GM12878 (cell line): Measurements from ENCODE around the gene RCOR2. TPM values are rescaled to one million over a fixed set of nuclear protein-coding genes. Genes with fewer than 3 reads are reported as not detected.

Source experiments
- ATAC-seq: fragments of 200-7000 bp; cut with Tn5 transposase; 3 replicates; pipeline ENCODE4 v1.9.1; 2020; ENCODE audit warnings: mild to moderate bottlenecking, moderate library complexity
- BruUV-seq: library from RNA; stranded (reverse); fragments of 400-500 nt; replicated peaks from 2 replicates; lab custom pipeline; 2021; lab: Mats Ljungman, UMichigan
- CTCF ChIA-PET: fragments of 300-600 bp; sonication (Branson Sonifier 250); formaldehyde crosslinking; extraction: SDS; loops from one replicate; lab custom pipeline; 2021; ENCODE audit warnings: inconsistent platforms; lab: Yijun Ruan, JAX
- POLR2A ChIA-PET: fragments of 350-600 bp; formaldehyde crosslinking; extraction: SDS; loops from one replicate; lab custom pipeline; 2021; ENCODE audit warnings: inconsistent platforms; lab: Charles Lee
- RAD21 ChIA-PET: fragments of 300-600 bp; sonication (Branson Sonifier 250); formaldehyde crosslinking; loops from one replicate; lab custom pipeline; 2023; ENCODE audit warnings: antibody characterized with exemption; ENCODE audit not compliant: unreplicated experiment; lab: Charles Lee
- SMC1A ChIA-PET: fragments of 300-600 bp; sonication (Branson Sonifier 250); formaldehyde crosslinking; loops from one replicate; lab custom pipeline; 2023; ENCODE audit not compliant: unreplicated experiment, uncharacterized antibody; lab: Charles Lee
- DNase-seq: peaks from one replicate; pipeline ENCODE4 v3.0.0-alpha.2; 2011; ENCODE audit warnings: low read depth, low spot score
- FAIRE-seq: peaks from 3 replicates; lab custom pipeline; 2011; peaks lifted over from hg19 to GRCh38; lab: Jason Lieb, UNC
- H2AFZ ChIP-seq: 2 replicates; pipeline ENCODE4 v1.6.0; 2011; ENCODE audit warnings: low read depth, low read length, control low read depth; ENCODE audit not compliant: control insufficient read depth
- H3K27ac ChIP-seq: 2 replicates; pipeline ENCODE4 v1.5.1; 2011; ENCODE audit warnings: control low read depth; ENCODE audit not compliant: control insufficient read depth, insufficient read depth
- H3K27me3 ChIP-seq, 2 experiments: replicated peaks in 1 of 2; 2 replicates each; pipeline versions ENCODE4 v1.6.0 to v1.6.1; 2011; ENCODE audit warnings: low read length in 1 of 2; ENCODE audit not compliant: control insufficient read depth in 2 of 2, insufficient read depth in 2 of 2
- H3K36me3 ChIP-seq, 2 experiments: 2 replicates each; pipeline ENCODE4 v1.5.1; 2011; ENCODE audit warnings: low read length in 1 of 2; ENCODE audit not compliant: control insufficient read depth in 2 of 2, insufficient read depth in 2 of 2
- H3K4me1 ChIP-seq: 2 replicates; pipeline ENCODE4 v1.6.1; 2011; ENCODE audit warnings: mild to moderate bottlenecking, low read length, moderate library complexity, mixed read lengths; ENCODE audit not compliant: control insufficient read depth, insufficient read depth
- H3K4me2 ChIP-seq: 2 replicates; pipeline ENCODE4 v1.6.0; 2011; ENCODE audit warnings: control low read depth; ENCODE audit not compliant: control insufficient read depth, insufficient read depth
- H3K4me3 ChIP-seq: fragments of 200-600 bp; sonication (generic); 2 replicates; pipeline ENCODE4 v1.5.1; 2016
- H3K79me2 ChIP-seq: 2 replicates; pipeline ENCODE4 v1.6.0; 2011; ENCODE audit warnings: low read length; ENCODE audit not compliant: control insufficient read depth, insufficient read depth
- H3K9ac ChIP-seq: 2 replicates; pipeline ENCODE4 v1.8.0; 2011; ENCODE audit warnings: low read length, control low read depth, mixed read lengths; ENCODE audit not compliant: control insufficient read depth, insufficient read depth
- H3K9me3 ChIP-seq: replicated peaks from 3 replicates; pipeline ENCODE4 v1.5.1; 2011; ENCODE audit warnings: mild to moderate bottlenecking, low read length; ENCODE audit not compliant: control insufficient read depth, insufficient read depth
- H4K20me1 ChIP-seq: 2 replicates; pipeline ENCODE4 v1.6.0; 2011; ENCODE audit not compliant: control insufficient read depth, insufficient read depth
- BMI1 ChIP-seq: fragments of 450-650 bp; IDR thresholded peaks from 2 replicates; pipeline ENCODE4 v1.6.1; 2016; ENCODE audit warnings: mild to moderate bottlenecking, moderate library complexity, borderline replicate concordance
- CREM ChIP-seq: IDR thresholded peaks from 2 replicates; pipeline ENCODE4 v1.6.1; 2014; ENCODE audit warnings: antibody characterized with exemption, low read depth
- IRF4 ChIP-seq: IDR thresholded peaks from 2 replicates; pipeline ENCODE4 v1.6.1; 2011; ENCODE audit warnings: low read depth, low read length
- KDM1A ChIP-seq: fragments of 200-600 bp; sonication (generic); IDR thresholded peaks from 2 replicates; pipeline ENCODE4 v1.6.1; 2016; ENCODE audit warnings: borderline replicate concordance
- LARP7 ChIP-seq: fragments of 450-650 bp; IDR thresholded peaks from 2 replicates; pipeline ENCODE4 v1.6.1; 2017; ENCODE audit warnings: mild to moderate bottlenecking
- MEF2B ChIP-seq: fragments of 450-650 bp; IDR thresholded peaks from 2 replicates; pipeline ENCODE4 v1.6.1; 2018; ENCODE audit warnings: mild to moderate bottlenecking, moderate library complexity; ENCODE audit not compliant: partially characterized antibody, poor library complexity, severe bottlenecking
- MTA2 ChIP-seq: fragments of 450-650 bp; IDR thresholded peaks from 2 replicates; pipeline ENCODE4 v1.6.1; 2016; ENCODE audit warnings: low read depth, mild to moderate bottlenecking, moderate library complexity
- NRF1 ChIP-seq: conservative IDR thresholded peaks from 2 replicates; pipeline ENCODE4 v1.6.1; 2011; ENCODE audit warnings: mild to moderate bottlenecking, low read depth, low read length, improper control_type of control experiment
- PAX5 ChIP-seq: IDR thresholded peaks from 2 replicates; pipeline ENCODE4 v1.6.1; 2011; ENCODE audit warnings: low read depth, low read length, borderline replicate concordance
- RAD21 ChIP-seq: IDR thresholded peaks from 2 replicates; pipeline ENCODE4 v1.6.1; 2011; ENCODE audit warnings: mild to moderate bottlenecking, low read depth, low read length, moderate library complexity; ENCODE audit not compliant: insufficient read depth
- RAD51 ChIP-seq: fragments of 450-650 bp; IDR thresholded peaks from 2 replicates; pipeline ENCODE4 v1.6.1; 2016; ENCODE audit warnings: moderate library complexity, mild to moderate bottlenecking, inconsistent platforms
- RFX5 ChIP-seq: IDR thresholded peaks from 2 replicates; pipeline ENCODE4 v1.6.1; 2011; ENCODE audit warnings: low read depth, low read length, improper control_type of control experiment
- SRF ChIP-seq, 2 experiments: IDR thresholded peaks; 2 replicates each; pipeline ENCODE4 v1.6.1; 2011; ENCODE audit warnings: low read depth in 2 of 2, low read length in 2 of 2, mild to moderate bottlenecking in 1 of 2, moderate library complexity in 1 of 2
- WRNIP1 ChIP-seq: IDR thresholded peaks from 2 replicates; pipeline ENCODE4 v1.6.1; 2011; ENCODE audit warnings: low read depth, low read length, improper control_type of control experiment, borderline replicate concordance
- ZNF217 ChIP-seq: fragments of 450-650 bp; IDR thresholded peaks from 2 replicates; pipeline ENCODE4 v1.6.1; 2017; ENCODE audit warnings: antibody characterized with exemption, mild to moderate bottlenecking
- ZNF687 ChIP-seq: fragments of 450-650 bp; IDR thresholded peaks from 2 replicates; pipeline ENCODE4 v1.6.1; 2017; ENCODE audit warnings: mild to moderate bottlenecking, moderate library complexity
- WGBS: methylation state at CpG from one replicate; pipeline ENCODE4 v1.1.6; 2016; ENCODE audit warnings: low lambda C conversion rate; ENCODE audit not compliant: insufficient replicate concordance, insufficient coverage; ENCODE audit errors: missing lambda C conversion rate; 5-methylcytosine and 5-hydroxymethylcytosine counted together
- in situ Hi-C: fragments of 300-500 bp; cut with MboI; formaldehyde crosslinking; loops from 9 replicates; pipeline ENCODE4 v1.14.3; 2018; ENCODE audit warnings: mixed read lengths
- intact Hi-C: fragments of 100-400 bp; cut with micrococcal nuclease; formaldehyde crosslinking; loops from one replicate; pipeline ENCODE4 v1.14.2; 2022; ENCODE audit not compliant: unreplicated experiment
- polyA plus RNA-seq, 11 experiments: library from polyadenylated mRNA; depleted of rRNA in 4 of 11; unstranded in 6 of 11; stranded (reverse) in 5 of 11; fragments of >200 nt; fragmentation: Nextera tagmentation in 4 of 11; fragmentation: Illumina TruSeq in 1 of 11; extraction: Ambion mirVana in 4 of 11; extraction: Trizol in 1 of 11; gene quantifications; 1 replicate in 1 of 11; 2 replicates in 10 of 11; pipeline versions ENCODE4 v1.2.1 to v1.2.3, GENCODE V29; 2011 to 2016; ENCODE audit warnings: inconsistent platforms in 2 of 11, missing spikeins in 2 of 11, low read depth in 1 of 11
- total RNA-seq, 4 experiments: library from RNA; depleted of rRNA in 3 of 4; stranded (reverse); fragments of >200 nt in 3 of 4; fragmentation: Illumina TruSeq in 1 of 4; extraction: Trizol in 1 of 4; gene quantifications; 2 replicates each; pipeline versions ENCODE4 v1.2.1 to v1.2.3, GENCODE V29; 2013 to 2021
- TF ChIP-seq, protein P1 (sequence below): fragments of 450-650 bp; IDR thresholded peaks from 2 replicates; pipeline ENCODE4 v1.6.1; 2017; ENCODE audit warnings: mild to moderate bottlenecking

The RCOR2 gene
- total and polyA plus RNA-seq, 10 of the 15 experiments (the other 5 are each of a cell fraction or from before 2014, with no cell fraction given): 0.06 to 0.32 (median 0.17) TPM; not detected in 5

GRCh38 chr11:63893355-63893754 is 23.6 kb downstream of the RCOR2 start:
- Histone ChIP-seq H3K79me2 (peaks cover 25% of the 10 kb centered on the region), H3K4me3 (no peak overlapping the region), H3K4me1 (peaks cover 9% of the 10 kb centered on the region), H3K36me3 (peaks cover 22 to 29% of the 10 kb centered on the region in 2 experiments), H3K9ac (no peak overlapping the region), H3K4me2 (no peak overlapping the region), H2AFZ (no peak overlapping the region), H4K20me1 (no peaks in the 10 kb centered on the region), H3K27ac (no peak overlapping the region), H3K9me3 (no peaks in the 10 kb centered on the region), H3K27me3 (no peaks in the 10 kb centered on the region)
- WGBS: 97% methylated on average over 6 of the region's 6 CpGs
- TF ChIP-seq RFX5: no peak
- TF ChIP-seq MEF2B: no peak
- TF ChIP-seq LARP7: no peak
- TF ChIP-seq WRNIP1: no peak
- TF ChIP-seq MTA2: no peak
- TF ChIP-seq SRF (IDR thresholded peaks at IDR 0.05; ENCODE audit: low read depth in 2 of 2, low read length in 2 of 2): no peak
- TF ChIP-seq, protein P1, sequence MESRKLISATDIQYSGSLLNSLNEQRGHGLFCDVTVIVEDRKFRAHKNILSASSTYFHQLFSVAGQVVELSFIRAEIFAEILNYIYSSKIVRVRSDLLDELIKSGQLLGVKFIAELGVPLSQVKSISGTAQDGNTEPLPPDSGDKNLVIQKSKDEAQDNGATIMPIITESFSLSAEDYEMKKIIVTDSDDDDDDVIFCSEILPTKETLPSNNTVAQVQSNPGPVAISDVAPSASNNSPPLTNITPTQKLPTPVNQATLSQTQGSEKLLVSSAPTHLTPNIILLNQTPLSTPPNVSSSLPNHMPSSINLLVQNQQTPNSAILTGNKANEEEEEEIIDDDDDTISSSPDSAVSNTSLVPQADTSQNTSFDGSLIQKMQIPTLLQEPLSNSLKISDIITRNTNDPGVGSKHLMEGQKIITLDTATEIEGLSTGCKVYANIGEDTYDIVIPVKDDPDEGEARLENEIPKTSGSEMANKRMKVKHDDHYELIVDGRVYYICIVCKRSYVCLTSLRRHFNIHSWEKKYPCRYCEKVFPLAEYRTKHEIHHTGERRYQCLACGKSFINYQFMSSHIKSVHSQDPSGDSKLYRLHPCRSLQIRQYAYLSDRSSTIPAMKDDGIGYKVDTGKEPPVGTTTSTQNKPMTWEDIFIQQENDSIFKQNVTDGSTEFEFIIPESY: no peak
- TF ChIP-seq ZNF217: no peak
- no peak for TF ChIP-seq RAD21
- TF ChIP-seq BMI1: no peak
- no peak for TF ChIP-seq NRF1
- no peak for TF ChIP-seq IRF4
- no peak for TF ChIP-seq KDM1A
- no peak for TF ChIP-seq CREM
- TF ChIP-seq PAX5: no peak
- no peak for TF ChIP-seq RAD51
- TF ChIP-seq ZNF687: no peak
- FAIRE-seq (no peak), DNase-seq (no peak), ATAC-seq (no peak)
- intact Hi-C loops: no loop called here
- ChIA-PET POLR2A (no interaction called here), CTCF (no interaction called here), RAD21 (no interaction called here), SMC1A (interaction anchor here (0.6 kb wide), 1 partner anchor 15 kb away, joined by 3 read pairs; no protein-coding TSS in a partner anchor)
- in situ Hi-C loops: no loop called here
- BruUV-seq: no TSS peak
